Stimulated activated CD4-positive, alpha-beta T cell treated with anti-CD3 and anti-CD28 coated beads, Interleukin-1b, Interleukin-23, amount 100 ng/mL, for 1 hour (primary cell): Measurements from ENCODE around the gene RAPGEF3.

ENCODE experiments used
- DNase-seq, 2 donors: peaks; one replicate each; pipeline ENCODE4 v3.0.0-alpha.2; 2020; ENCODE audit warnings: low read depth in 2 of 2

Gene RAPGEF3

DNA sequence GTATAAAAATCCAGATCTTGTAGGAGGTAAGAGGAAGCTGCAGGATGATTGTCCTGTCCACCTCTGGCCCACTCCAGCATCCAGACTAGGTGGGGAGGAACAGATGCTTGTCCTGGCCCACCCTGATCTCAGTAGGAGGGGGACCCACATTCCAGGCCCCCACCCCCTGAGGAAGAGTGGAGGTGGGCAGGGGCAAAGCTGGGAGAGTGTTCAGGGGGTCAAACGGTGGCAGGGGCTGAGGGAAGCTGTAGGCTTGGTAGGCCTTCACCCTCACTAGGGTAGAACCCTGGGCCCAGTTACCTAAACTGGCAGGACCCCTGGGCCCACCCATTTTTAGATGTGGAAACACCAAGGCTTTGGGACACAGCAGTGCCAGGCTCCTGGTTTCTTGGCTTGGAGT is 18.5 kb upstream of the RAPGEF3 start:
- DNase-seq: no peak

- no peak for DNase-seq
Measured at GRCh38 chr12:47776471-47777143, 17.9 kb upstream of the RAPGEF3 start.

GRCh38 chr12:47775100-47775911 is 16.6 kb upstream of the RAPGEF3 start:
- no peak for DNase-seq

- DNase-seq: no peak
Measured at GRCh38 chr12:47774663-47775062, 16.0 kb upstream of the RAPGEF3 start.

- no peak for DNase-seq
Measured at GRCh38 chr12:47773858-47774580, 15.3 kb upstream of the RAPGEF3 start.

DNA sequence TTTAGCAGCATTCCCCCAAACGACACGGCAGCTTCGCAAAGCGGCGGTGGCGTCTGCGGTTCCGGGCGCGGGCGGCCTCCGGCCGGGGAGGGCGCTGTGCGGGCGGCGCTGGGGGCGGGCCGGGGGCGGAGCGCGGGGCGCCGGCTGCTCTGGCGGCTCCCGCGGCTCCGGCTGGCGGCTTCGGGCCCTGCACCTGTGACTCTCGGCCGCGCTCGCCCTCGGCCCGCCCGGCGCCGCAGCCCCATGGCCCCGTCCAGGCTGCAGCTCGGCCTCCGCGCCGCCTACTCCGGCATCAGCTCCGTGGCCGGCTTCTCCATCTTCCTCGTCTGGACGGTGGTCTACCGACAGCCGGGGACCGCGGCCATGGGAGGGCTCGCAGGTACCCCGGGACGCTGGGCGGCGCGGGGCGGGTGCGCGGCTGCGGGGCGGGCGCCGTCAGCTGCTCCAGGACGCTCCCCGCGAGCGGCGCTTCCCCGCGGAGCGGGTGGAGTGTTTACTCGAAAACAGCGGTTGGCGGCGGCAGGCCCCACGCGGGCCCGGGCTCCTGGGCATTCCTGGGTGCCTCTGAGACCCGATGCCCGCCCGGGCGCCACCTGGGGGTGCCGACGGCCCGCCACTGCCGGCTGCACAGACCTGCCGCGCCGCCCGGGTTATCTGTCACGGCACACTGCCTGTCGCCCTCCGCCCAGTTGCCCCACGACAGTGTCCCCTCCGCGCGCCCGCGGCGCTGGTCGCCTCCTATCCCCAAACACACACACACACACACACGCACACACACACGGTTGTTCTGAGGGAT is 14.6 kb upstream of the RAPGEF3 start, which contains the start of gene SLC48A1:
SLC48A1 (plus strand) TSS at position 177 of the 796 bp plus-strand sequence; CDS start at position 244, 67 bp downstream.
- peak; percentile 46 to 51 for DNase-seq

DNA sequence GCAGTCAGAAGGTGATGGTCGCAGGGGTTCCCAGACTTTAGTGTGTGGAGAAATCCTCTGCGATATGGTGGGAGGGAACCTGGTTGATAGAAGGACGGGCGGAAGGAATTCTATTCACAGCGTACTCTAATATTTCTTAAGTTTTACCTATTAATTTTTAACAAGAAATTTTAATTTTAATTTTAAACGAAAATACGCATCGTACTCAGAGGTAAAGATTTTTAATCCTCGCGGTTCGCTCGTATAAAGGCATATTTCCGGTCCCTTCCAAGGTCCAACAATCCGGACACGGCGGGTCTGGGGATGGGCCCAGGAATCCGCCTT is 14.0 kb upstream of the RAPGEF3 start:
- DNase-seq: no peak

DNA sequence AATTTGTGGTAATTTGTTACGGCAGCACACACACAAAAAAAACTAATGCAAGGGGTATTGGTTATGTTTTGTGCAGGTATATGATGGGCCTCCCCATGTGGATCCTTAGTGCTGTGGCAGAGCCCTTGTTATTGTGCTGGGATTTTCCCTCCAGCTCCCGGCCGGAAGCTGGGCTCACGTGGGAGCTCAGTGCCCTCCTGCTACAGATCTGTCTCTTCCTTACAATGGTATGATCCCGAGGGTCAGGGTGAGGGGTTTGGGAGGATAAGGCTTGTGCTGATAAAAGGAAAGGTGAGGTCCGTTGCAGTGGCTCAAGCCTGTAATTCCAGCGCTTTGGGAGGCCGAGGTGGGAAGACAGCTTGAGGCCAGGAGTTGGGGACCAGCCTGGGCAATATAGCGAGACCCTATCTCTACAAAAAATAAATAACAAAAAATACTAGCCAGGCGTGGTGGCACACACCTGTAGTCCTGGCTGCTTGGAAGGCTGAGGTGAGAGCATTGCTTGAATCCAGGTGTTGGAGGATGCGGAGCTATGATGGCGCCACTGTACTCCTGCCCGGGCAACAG is 13.5 kb upstream of the RAPGEF3 start:
- DNase-seq: no peak

DNA sequence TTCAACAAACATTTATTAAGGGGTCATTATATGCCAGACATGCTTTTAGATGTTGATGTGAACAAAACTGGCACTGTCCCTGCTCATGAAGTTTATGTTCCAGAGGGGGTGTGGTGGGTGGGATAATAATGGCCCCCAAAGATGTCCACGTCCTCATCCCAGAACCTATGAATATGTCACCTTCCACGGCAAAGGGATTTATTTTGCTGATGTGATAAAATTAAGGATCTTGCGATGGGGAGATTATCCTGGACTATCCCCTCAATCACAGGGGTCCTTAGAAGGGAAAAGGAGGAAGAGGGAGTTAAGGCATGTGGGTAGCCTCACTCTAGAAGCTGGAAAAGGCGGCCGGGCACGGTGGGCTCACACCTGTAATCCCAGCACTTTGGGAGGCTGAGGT is 12.6 kb upstream of the RAPGEF3 start:
- no peak for DNase-seq

DNA sequence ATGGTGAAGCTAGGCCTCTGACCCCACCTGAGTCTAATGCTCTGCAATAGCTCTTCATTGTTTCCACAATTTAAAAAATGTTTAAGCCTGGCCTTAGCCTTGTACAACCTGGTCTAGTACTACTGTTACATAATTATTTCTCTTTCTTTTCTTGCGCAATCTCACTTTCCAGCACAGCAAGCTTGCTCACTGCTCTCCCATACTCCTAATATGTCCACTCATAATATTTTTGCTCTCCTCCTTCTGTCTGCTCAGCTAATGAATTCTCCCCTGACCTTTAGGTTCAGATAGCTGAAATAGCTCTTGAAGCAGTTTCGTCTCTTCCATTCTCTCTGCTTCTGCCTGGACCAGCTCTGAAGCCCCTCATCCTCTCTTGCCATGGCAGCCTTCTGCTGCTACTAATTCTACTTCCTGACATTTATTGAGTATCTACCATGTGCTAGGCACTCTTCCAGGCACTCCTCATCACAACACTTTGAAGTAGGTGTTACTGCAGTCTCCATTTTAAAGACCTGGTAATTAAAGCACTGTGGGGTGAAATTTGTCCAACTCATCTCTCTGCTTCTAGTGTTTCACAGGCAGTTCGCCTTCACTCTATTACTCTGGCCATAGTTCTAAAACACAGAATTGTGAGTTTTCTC is 11.5 kb upstream of the RAPGEF3 start:
- DNase-seq: no peak

- no peak for DNase-seq
Measured at GRCh38 chr12:47769234-47770085, 10.8 kb upstream of the RAPGEF3 start.

DNA sequence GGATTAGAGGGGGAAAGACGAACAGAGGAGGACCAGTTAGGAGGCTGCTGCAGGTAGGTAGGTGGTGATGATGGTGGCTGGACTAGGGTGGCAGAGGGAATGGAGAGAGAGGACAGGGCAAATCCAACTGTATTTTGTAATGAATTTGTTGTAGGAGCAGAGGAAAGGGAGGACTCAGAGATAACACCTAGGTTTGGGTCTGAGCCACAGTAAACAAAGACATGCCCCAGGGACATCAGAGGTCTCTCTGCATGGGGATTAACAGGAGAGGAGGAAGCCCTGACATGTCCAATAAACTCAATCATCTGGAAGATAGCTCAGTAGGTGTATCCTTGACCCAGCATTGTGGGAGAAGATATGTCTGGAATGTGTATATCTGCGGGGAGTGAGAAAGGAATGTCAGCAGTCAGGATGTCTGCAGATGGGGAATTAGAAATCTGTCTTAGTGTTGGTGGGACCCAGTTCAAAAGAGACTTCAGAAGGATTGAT is 9.7 kb upstream of the RAPGEF3 start:
- no peak for DNase-seq

DNA sequence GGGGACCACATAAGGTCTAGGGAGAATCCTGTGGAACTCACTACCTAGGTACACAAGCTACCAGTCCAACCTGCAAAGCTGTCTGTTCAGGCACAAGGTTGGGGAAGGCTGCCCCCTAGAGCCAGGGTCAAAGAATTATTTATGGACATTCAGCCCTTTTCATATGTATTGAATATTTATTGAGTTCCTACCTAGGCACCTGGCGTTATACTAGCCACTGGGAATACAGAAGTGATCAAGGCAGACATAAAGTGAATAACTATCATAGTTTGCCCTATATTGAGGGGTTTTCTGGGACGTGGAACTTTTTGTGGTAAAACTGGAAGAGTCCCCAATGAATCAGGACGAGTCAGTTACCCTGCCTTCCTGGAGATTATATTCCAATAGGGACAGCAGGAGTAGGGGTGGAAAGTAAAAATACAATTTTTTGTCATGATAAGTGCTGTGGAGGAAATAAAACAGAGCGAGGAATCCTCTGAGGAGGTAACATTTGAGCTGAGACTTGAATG is 8.6 kb upstream of the RAPGEF3 start:
- DNase-seq: peak; percentile 46 to 51

- no peak for DNase-seq
Measured at GRCh38 chr12:47766502-47767215, 8.0 kb upstream of the RAPGEF3 start.

DNA sequence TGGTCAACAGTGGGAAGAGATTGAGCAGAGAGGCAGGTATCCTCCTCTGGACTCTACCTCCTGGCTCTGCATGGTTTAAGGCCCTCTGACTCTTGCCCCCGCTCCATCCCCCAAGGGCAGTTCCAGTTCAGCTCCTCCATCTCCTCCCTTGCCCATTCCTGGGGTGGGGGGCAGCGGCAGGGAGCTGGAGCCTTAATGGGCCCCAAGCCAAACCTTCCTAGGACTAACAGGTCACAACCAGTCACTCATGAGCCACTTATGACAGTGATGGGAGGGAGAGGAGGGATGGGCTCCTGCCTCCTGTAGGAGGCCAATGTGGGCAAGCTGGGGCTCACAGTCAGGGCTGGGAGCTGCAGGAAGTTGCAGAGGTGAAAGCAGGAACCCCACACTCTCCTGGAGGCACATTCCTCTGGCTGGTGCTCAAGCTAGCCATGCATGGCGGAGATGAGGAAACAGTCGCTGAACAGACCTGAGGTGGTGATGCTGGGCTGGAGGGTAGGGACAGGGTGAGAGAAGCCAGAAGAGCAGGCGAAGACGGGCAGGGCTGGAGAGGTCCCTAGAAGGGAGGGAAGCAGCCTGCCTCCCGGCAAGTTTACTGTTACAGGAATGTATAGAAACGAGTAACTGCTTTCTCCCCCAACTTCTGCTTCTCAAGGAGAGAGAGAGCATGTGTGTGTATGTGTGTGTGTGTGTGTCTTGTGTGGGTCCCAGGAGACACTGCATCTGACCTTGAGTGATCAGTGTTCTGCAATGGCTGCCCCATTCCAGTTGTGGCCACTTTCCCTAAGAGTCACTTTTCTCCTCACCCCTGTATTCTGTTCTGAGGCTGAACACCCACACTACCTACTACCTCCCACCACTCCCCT is 5.0 kb upstream of the RAPGEF3 start:
- DNase-seq: no peak

GRCh38 chr12:47762850-47763465 is 4.3 kb upstream of the RAPGEF3 start:
- DNase-seq: no peak

GRCh38 chr12:47758584-47758833 is 171 bp downstream of the RAPGEF3 start:
- DNase-seq: no peak
